H1 (cell line): Measurements from ENCODE around the gene PKIB.

Experiments used
- CTBP2 ChIP-seq: IDR thresholded peaks from 2 replicates; pipeline ENCODE4 v1.7.0; 2011; ENCODE audit warnings: borderline replicate concordance, mild to moderate bottlenecking, moderate library complexity, mixed read lengths, low read length; ENCODE audit not compliant: insufficient read depth, insufficient read length
- CTCF ChIP-seq, 3 experiments: IDR thresholded peaks; 1 replicate in 2 of 3; 2 replicates in 1 of 3; pipeline versions ENCODE4 v1.5.1 to v1.6.1; 2011; ENCODE audit warnings: low read length in 3 of 3, mild to moderate bottlenecking in 3 of 3, inconsistent platforms in 2 of 3, low read depth in 1 of 3, moderate library complexity in 1 of 3; ENCODE audit not compliant: insufficient read depth in 1 of 3; ENCODE audit errors: control extremely low read depth in 1 of 3
- EP300 ChIP-seq, 2 experiments: IDR thresholded peaks; 1 replicate in 1 of 2; 2 replicates in 1 of 2; pipeline ENCODE4 v1.6.1; 2011 to 2012; ENCODE audit warnings: low read depth in 2 of 2, low read length in 2 of 2, mild to moderate bottlenecking in 2 of 2, borderline replicate concordance in 1 of 2, inconsistent platforms in 1 of 2, moderate library complexity in 1 of 2
- EZH2 ChIP-seq: fragments of 200-600 bp; sonication (generic); IDR thresholded peaks from 2 replicates; pipeline ENCODE4 v1.7.1; 2012; ENCODE audit warnings: low read depth, mild to moderate bottlenecking, moderate library complexity, low read length, inconsistent platforms; ENCODE audit not compliant: severe bottlenecking
- FOSL1 ChIP-seq: IDR thresholded peaks from 2 replicates; pipeline ENCODE4 v1.6.1; 2011; ENCODE audit warnings: mild to moderate bottlenecking, low read depth, low read length, moderate library complexity; ENCODE audit not compliant: insufficient read depth
- GTF2F1 ChIP-seq: IDR thresholded peaks from 2 replicates; pipeline ENCODE4 v1.6.1; 2012; ENCODE audit warnings: low read depth, low read length, improper control_type of control experiment, borderline replicate concordance
- JUND ChIP-seq: IDR thresholded peaks from 2 replicates; pipeline ENCODE4 v1.6.1; 2011; ENCODE audit warnings: mild to moderate bottlenecking, improper control_type of control experiment, low read length
- PHF8 ChIP-seq: fragments of 200-600 bp; sonication (generic); conservative IDR thresholded peaks from 2 replicates; pipeline ENCODE4 v1.7.1; 2012; ENCODE audit warnings: low read depth, mild to moderate bottlenecking, inconsistent platforms, low read length, moderate library complexity
- POLR2A ChIP-seq, 2 experiments: IDR thresholded peaks; 1 replicate in 1 of 2; 2 replicates in 1 of 2; pipeline ENCODE4 v1.6.1; 2011; ENCODE audit warnings: low read depth in 2 of 2, low read length in 2 of 2, mild to moderate bottlenecking in 2 of 2; ENCODE audit errors: control extremely low read depth in 1 of 2
- SIN3A ChIP-seq, 2 experiments: IDR thresholded peaks in 1 of 2; conservative IDR thresholded peaks in 1 of 2; 2 replicates each; pipeline ENCODE4 v1.6.1; 2011 to 2012; ENCODE audit warnings: low read length in 2 of 2, improper control_type of control experiment in 1 of 2, low read depth in 1 of 2, mild to moderate bottlenecking in 1 of 2
- YY1 ChIP-seq: IDR thresholded peaks from 2 replicates; pipeline ENCODE4 v1.6.1; 2011; ENCODE audit warnings: low read depth, mild to moderate bottlenecking, low read length
- ZNF274 ChIP-seq: IDR thresholded peaks from 2 replicates; pipeline ENCODE4 v1.7.0; 2012; ENCODE audit warnings: low read length, borderline replicate concordance; ENCODE audit errors: extremely low read depth

DNA sequence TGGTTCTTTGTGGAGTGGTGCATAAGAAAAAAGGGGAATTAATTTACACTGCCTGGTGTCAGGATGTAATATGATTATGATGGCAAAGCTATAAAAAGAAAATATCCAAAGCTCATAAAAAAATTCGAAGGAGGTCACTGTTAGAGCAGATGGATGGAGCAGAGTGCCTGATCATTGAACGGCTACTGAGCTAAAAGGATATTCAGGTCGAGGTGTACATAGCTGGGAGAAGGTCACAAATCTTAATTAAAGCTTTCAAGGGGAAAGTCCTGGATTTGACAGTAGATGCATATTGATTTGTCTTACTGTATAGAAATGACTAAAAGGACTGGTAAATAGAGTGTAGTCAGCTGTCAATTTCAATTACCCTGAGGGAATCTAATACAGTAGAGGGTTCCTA is 84.4 kb downstream of the PKIB start:
- TF ChIP-seq SIN3A (conservative IDR thresholded peaks at IDR 0.05 in 1 of 2, IDR thresholded peaks at IDR 0.05 in 1 of 2; ENCODE audit: low read depth in 1 of 2, low read length in 2 of 2), result no peak
- no peak for TF ChIP-seq POLR2A (IDR thresholded peaks at IDR 0.05; ENCODE audit: control extremely low read depth in 1 of 2, low read depth in 2 of 2, low read length in 2 of 2)
- no peak for TF ChIP-seq YY1
- no peak for TF ChIP-seq CTBP2
- TF ChIP-seq EZH2, result no peak
- no peak for TF ChIP-seq CTCF (IDR thresholded peaks at IDR 0.05; ENCODE audit: control extremely low read depth in 1 of 3, insufficient read depth in 1 of 3, low read depth in 1 of 3, low read length in 3 of 3)
- TF ChIP-seq PHF8, result no peak
- TF ChIP-seq JUND, result no peak
- TF ChIP-seq ZNF274, result no peak
- no peak for TF ChIP-seq EP300 (IDR thresholded peaks at IDR 0.05; ENCODE audit: borderline replicate concordance in 1 of 2, low read depth in 2 of 2, low read length in 2 of 2)
- TF ChIP-seq GTF2F1, result no peak
- TF ChIP-seq FOSL1, result no peak
